Gastroesophageal sphincter (tissue), 3 donors: ENCODE results near the gene TRIP12.

Experiments
- EP300 ChIP-seq: sonication (generic); formaldehyde crosslinking; IDR thresholded peaks from one replicate; pipeline ENCODE4 v1.6.1; 2017; ENCODE audit warnings: antibody characterized with exemption, mild to moderate bottlenecking
- POLR2A ChIP-seq, 2 donors: fragments of 450-650 bp; IDR thresholded peaks; one replicate each; pipeline ENCODE4 v1.6.1; 2017; ENCODE audit warnings: antibody characterized with exemption in 2 of 2, mild to moderate bottlenecking in 2 of 2, moderate library complexity in 1 of 2
- POLR2AphosphoS5 ChIP-seq: sonication (generic); formaldehyde crosslinking; IDR thresholded peaks from one replicate; pipeline ENCODE4 v1.6.1; 2017; ENCODE audit warnings: antibody characterized with exemption
- TF ChIP-seq, protein P1 (sequence below), 4 experiments: fragments of 200-600 bp in 2 of 4; fragments of 450-650 bp in 2 of 4; sonication (generic) in 1 of 4; IDR thresholded peaks; one replicate each; pipeline ENCODE4 v1.5.1; 2017 to 2019; ENCODE audit warnings: antibody characterized with exemption in 4 of 4, mild to moderate bottlenecking in 2 of 4, moderate library complexity in 2 of 4

- TF ChIP-seq, protein P1, sequence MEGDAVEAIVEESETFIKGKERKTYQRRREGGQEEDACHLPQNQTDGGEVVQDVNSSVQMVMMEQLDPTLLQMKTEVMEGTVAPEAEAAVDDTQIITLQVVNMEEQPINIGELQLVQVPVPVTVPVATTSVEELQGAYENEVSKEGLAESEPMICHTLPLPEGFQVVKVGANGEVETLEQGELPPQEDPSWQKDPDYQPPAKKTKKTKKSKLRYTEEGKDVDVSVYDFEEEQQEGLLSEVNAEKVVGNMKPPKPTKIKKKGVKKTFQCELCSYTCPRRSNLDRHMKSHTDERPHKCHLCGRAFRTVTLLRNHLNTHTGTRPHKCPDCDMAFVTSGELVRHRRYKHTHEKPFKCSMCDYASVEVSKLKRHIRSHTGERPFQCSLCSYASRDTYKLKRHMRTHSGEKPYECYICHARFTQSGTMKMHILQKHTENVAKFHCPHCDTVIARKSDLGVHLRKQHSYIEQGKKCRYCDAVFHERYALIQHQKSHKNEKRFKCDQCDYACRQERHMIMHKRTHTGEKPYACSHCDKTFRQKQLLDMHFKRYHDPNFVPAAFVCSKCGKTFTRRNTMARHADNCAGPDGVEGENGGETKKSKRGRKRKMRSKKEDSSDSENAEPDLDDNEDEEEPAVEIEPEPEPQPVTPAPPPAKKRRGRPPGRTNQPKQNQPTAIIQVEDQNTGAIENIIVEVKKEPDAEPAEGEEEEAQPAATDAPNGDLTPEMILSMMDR (IDR thresholded peaks at IDR 0.05) = no peak
- no peak for TF ChIP-seq POLR2A (IDR thresholded peaks at IDR 0.05)
- TF ChIP-seq EP300 = no peak
- no peak for TF ChIP-seq POLR2AphosphoS5
These were observed 111.0 kb downstream of the TRIP12 start for GRCh38 chr2:229810786-229811185.
